DND-41 (cell line): Measurements from ENCODE around the gene ESPL1.

Source experiments
- ATAC-seq: fragments of 200-7000 bp; cut with Tn5 transposase; 3 replicates; pipeline ENCODE4 v1.9.1; 2021; ENCODE audit warnings: low read depth; ENCODE audit not compliant: insufficient read depth
- DNase-seq: peaks from one replicate; pipeline ENCODE4 v3.0.0-alpha.2; 2020
- H2AFZ ChIP-seq: 2 replicates; pipeline ENCODE4 v1.6.0; 2012; ENCODE audit warnings: low read depth, low read length
- H3K27ac ChIP-seq: 2 replicates; pipeline ENCODE4 v1.5.1; 2012; ENCODE audit warnings: low read length, inconsistent platforms
- H3K27me3 ChIP-seq: fragments of 200-600 bp; sonication (generic); 2 replicates; pipeline ENCODE4 v1.6.0; 2012; ENCODE audit warnings: low read length, mild to moderate bottlenecking, inconsistent platforms; ENCODE audit not compliant: insufficient read depth, poor library complexity
- H3K36me3 ChIP-seq: 2 replicates; pipeline ENCODE4 v1.5.1; 2012; ENCODE audit warnings: low read length, inconsistent platforms; ENCODE audit not compliant: insufficient read depth
- H3K4me1 ChIP-seq: 2 replicates; pipeline ENCODE4 v1.5.1; 2012; ENCODE audit warnings: mild to moderate bottlenecking, low read length; ENCODE audit not compliant: insufficient read depth
- H3K4me2 ChIP-seq: 2 replicates; pipeline ENCODE4 v1.6.0; 2012; ENCODE audit warnings: mild to moderate bottlenecking, moderate library complexity, low read length, inconsistent platforms; ENCODE audit not compliant: insufficient read depth
- H3K4me3 ChIP-seq, 2 experiments: fragments of 200-600 bp in 1 of 2; shearing (Covaris generic) in 1 of 2; 2 replicates each; pipeline ENCODE4 v1.5.1; 2012 to 2016; ENCODE audit warnings: inconsistent platforms in 2 of 2, low read length in 2 of 2, mild to moderate bottlenecking in 2 of 2, low read depth in 1 of 2, moderate library complexity in 1 of 2
- H3K79me2 ChIP-seq: 2 replicates; pipeline ENCODE4 v1.6.0; 2012; ENCODE audit warnings: low read length, inconsistent platforms; ENCODE audit not compliant: insufficient read depth
- H3K9ac ChIP-seq: 2 replicates; pipeline ENCODE4 v1.6.0; 2012; ENCODE audit warnings: low read depth, mild to moderate bottlenecking, inconsistent platforms, low read length, moderate library complexity
- H3K9me3 ChIP-seq: 2 replicates; pipeline ENCODE4 v1.5.1; 2012; ENCODE audit warnings: low read length, moderate library complexity, mild to moderate bottlenecking, inconsistent platforms; ENCODE audit not compliant: insufficient read depth, severe bottlenecking
- H4K20me1 ChIP-seq: 2 replicates; pipeline ENCODE4 v1.6.0; 2012; ENCODE audit warnings: low read length; ENCODE audit not compliant: insufficient read depth
- EZH2 ChIP-seq: IDR thresholded peaks from 3 replicates; pipeline ENCODE4 v1.6.1; 2012; ENCODE audit warnings: borderline replicate concordance, low read depth, mild to moderate bottlenecking, moderate library complexity, low read length, inconsistent platforms; ENCODE audit not compliant: severe bottlenecking
- TF ChIP-seq, protein P1 (sequence below): IDR thresholded peaks from 2 replicates; pipeline ENCODE4 v1.5.1; 2012; ENCODE audit warnings: borderline replicate concordance, low read length, moderate library complexity, mild to moderate bottlenecking; ENCODE audit not compliant: poor library complexity, severe bottlenecking; ENCODE audit errors: extremely low read depth

Gene ESPL1

DNA sequence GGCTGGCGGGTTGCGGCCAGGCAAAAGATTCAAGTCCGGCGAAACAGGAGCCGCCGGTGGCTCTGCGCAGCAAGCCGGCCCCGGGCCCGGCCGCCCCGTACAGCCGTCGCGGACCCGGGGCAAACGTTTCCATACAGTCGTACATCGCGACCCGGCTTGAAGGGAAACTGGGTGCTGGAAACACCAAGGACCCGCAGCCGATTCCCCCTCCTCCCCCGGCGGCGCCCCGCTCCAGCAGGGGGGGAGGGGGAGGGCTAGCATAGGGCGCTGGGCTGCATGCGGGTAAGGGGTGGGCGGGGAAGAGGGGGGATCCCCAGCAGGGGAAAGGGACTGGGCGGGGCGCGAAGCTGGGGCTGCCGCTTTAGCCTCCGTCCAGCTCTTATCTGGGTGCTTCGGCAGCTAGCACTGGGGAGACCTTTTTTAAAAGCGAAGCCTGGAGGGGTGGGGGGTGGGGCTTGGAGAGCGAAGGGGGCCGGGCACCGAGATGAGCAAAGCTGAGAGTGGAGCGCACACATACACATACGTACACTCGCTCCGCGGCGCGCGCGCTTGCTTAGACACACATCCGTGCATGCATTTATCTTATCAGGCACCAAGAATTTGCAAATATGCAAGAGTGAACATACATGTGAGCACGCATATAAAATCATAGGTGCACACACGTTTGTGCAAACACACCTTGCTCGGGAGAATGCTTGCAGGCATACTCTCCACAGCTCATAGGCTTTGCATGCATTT lies 48.0 kb upstream of the ESPL1 start:
- Histone ChIP-seq H3K9me3 (no peaks in the 10 kb centered on the region), H3K4me1 (peaks cover 50% of the 10 kb centered on the region), H3K4me2 (peak overlapping the region; percentile 93), H3K9ac (peak overlapping the region; percentile 67), H3K79me2 (no peaks in the 10 kb centered on the region), H3K27me3 (peaks cover 18% of the 10 kb centered on the region), H3K27ac (peak overlapping the region; percentile 62), H4K20me1 (no peaks in the 10 kb centered on the region), H3K4me3 (peak overlapping the region; percentile 29 to 82; a peak in 3 of 4 replicates), H3K36me3 (no peaks in the 10 kb centered on the region), H2AFZ (peak overlapping the region; percentile 94)
- ATAC-seq (peak; percentile 47), DNase-seq (peak; percentile 63)
- TF ChIP-seq EZH2 = peak; percentile 6
- TF ChIP-seq, protein P1, sequence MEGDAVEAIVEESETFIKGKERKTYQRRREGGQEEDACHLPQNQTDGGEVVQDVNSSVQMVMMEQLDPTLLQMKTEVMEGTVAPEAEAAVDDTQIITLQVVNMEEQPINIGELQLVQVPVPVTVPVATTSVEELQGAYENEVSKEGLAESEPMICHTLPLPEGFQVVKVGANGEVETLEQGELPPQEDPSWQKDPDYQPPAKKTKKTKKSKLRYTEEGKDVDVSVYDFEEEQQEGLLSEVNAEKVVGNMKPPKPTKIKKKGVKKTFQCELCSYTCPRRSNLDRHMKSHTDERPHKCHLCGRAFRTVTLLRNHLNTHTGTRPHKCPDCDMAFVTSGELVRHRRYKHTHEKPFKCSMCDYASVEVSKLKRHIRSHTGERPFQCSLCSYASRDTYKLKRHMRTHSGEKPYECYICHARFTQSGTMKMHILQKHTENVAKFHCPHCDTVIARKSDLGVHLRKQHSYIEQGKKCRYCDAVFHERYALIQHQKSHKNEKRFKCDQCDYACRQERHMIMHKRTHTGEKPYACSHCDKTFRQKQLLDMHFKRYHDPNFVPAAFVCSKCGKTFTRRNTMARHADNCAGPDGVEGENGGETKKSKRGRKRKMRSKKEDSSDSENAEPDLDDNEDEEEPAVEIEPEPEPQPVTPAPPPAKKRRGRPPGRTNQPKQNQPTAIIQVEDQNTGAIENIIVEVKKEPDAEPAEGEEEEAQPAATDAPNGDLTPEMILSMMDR = no peak

DNA sequence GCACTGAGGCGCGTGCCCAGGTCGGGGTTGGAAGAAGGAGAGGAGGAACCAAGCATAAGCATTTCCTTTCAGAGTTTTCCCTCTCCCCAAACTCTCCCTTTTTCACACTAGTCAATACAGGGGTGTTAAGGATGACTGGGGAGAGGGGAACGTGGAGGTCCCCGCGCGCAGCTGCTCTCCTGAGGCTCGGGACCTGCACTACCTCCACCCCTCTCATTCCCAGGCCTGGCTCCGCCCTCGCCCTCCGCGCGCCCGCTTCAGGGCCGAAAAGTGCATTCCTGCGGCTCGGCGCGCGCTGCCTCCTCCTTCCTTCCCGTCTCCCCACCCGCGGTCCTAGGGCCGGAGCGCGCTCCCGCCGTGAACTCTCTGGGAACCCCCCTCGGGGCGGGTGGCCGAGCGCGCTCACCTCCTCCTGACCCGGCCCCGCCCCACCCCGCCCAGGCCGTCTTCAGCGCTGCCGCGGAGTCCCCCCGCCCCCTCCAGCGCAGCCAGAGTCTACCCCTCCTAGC lies 47.4 kb upstream of the ESPL1 start:
- peak overlapping the region; percentile 67 for H3K9ac ChIP-seq
- peaks cover 50% of the 10 kb centered on the region for H3K4me1 ChIP-seq
- H4K20me1 ChIP-seq = no peaks in the 10 kb centered on the region
- peak overlapping the region; percentile 35 to 82; a peak in 3 of 4 replicates for H3K4me3 ChIP-seq
- H3K36me3 ChIP-seq = no peaks in the 10 kb centered on the region
- H3K27ac ChIP-seq = peak overlapping the region; percentile 81
- no peaks in the 10 kb centered on the region for H3K9me3 ChIP-seq
- H3K4me2 ChIP-seq = peak overlapping the region; percentile 93
- DNase-seq (peak; percentile 83), ATAC-seq (peak; percentile 80)
- no peaks in the 10 kb centered on the region for H3K79me2 ChIP-seq
- H3K27me3 ChIP-seq = peaks cover 18% of the 10 kb centered on the region
- peak overlapping the region; percentile 94 for H2AFZ ChIP-seq
- TF ChIP-seq, protein P1 = no peak
- no peak for TF ChIP-seq EZH2

DNA sequence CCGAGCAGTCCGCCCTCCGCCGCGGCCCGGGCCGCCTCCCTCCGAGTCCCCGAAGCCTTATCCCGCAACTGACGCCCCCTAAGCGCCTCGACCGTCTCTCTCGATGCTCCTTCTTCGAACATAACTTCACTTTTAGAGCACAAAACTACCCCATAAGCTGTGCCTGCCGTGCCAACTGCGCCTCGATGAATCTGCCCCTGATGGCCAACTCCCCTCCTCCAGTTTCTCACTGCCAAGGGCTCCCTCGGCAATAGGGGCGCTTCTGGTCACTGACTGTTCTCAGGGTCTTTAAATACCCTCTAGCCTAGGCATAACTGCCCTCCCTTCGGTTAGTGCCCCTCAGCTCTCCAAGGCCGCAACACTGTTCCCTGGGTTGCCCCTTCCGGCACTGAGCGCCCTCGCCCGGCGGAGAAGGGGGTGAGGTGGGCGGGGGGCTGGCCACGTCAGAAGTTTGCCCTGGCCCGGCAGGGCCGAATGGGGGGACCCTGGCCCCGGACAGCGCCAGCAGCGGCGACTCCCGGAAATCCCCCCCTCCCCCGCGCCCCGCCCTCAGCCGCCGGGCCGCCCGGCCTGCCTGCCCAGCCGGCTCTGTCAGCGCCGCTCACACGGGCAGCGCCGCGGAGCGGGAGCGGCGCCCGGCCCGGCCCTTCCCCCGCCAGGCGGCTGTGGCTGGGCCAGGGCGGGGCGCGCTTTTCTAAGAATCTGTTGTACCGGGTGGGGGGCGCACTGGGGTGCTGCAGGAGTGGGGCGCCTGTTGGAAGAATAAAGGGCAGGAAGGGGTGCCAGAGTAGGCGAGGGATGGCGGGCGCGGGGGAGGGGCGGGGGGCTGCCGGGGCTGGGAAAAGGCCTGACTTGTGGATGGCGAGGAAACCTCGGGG lies 46.7 kb upstream of the ESPL1 start:
- peak overlapping the region; percentile 94 for H2AFZ ChIP-seq
- peak overlapping the region; percentile 67 for H3K9ac ChIP-seq
- H4K20me1 ChIP-seq = no peaks in the 10 kb centered on the region
- H3K27ac ChIP-seq = peak overlapping the region; percentile 81
- TF ChIP-seq EZH2 = no peak
- TF ChIP-seq, protein P1 = peak; percentile 54
- H3K4me1 ChIP-seq = peaks cover 50% of the 10 kb centered on the region
- DNase-seq (peak; percentile 57), ATAC-seq (peak; percentile 39)
- H3K27me3 ChIP-seq = peaks cover 18% of the 10 kb centered on the region
- no peaks in the 10 kb centered on the region for H3K79me2 ChIP-seq
- no peaks in the 10 kb centered on the region for H3K36me3 ChIP-seq
- H3K9me3 ChIP-seq = no peaks in the 10 kb centered on the region
- peak overlapping the region; percentile 35 to 82 for H3K4me3 ChIP-seq
- H3K4me2 ChIP-seq = peak overlapping the region; percentile 93
